GM18511 (cell line): ENCODE data around the gene UBASH3A.

ENCODE experiments used
- ATAC-seq: cut with Tn5 transposase; IDR thresholded peaks from one replicate; pipeline ENCODE4 v1.9.1; 2021; ENCODE audit warnings: mild to moderate bottlenecking, moderate library complexity; ENCODE audit not compliant: unreplicated experiment

Gene UBASH3A

GRCh38 chr21:42403611-42404231, at the start of gene UBASH3A:
TSS of gene UBASH3A (plus strand) at chr21:42403902. CDS start at chr21:42403946, 44 bp downstream.
- no peak for ATAC-seq

- no peak for ATAC-seq
These were observed 47.7 kb upstream of the UBASH3A start for GRCh38 chr21:42356046-42356445.

DNA sequence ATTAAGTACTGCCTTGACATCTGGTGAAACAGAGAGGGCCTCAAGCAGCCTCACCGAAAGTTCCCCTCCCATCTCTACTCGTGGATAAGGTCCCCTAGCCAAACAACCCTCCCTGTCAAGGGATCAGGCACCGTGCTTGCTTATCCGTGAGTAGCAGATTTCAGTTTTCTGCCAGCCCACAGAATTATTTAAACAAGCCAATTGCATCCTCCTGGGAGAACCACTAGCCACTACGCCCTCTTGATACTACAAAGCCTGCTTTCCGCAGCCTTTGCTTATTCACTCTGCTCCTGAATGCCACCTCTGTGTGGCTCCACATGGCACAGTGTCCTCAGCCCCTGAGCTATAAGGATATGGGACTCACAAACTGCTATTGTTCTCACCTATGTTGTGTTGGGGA, 47.1 kb upstream of the UBASH3A start:
- ATAC-seq = no peak

- ATAC-seq = no peak
These were observed 46.4 kb upstream of the UBASH3A start for GRCh38 chr21:42357307-42357706.

- no peak for ATAC-seq
These were observed 45.4 kb upstream of the UBASH3A start for GRCh38 chr21:42358261-42358660.

DNA sequence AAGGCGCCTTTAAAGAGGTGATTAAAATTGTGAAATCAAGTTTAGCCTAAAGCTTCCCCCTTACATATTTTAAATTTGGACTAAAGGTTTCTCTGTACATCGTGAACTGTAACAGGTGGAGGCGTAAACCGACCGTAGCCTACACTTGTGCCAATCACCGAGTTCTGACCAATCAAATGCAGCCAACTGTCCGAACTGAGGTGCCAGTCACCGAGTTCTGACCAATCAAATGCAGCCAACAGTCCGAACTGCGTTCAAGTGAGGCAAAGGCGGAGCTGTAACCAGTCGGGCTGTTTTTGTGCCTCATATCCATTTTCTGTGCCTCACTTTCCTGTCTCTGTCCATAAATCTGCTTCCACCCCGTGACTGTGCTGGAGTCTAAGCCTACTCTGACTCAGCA, 44.8 kb upstream of the UBASH3A start:
- ATAC-seq = no peak

DNA sequence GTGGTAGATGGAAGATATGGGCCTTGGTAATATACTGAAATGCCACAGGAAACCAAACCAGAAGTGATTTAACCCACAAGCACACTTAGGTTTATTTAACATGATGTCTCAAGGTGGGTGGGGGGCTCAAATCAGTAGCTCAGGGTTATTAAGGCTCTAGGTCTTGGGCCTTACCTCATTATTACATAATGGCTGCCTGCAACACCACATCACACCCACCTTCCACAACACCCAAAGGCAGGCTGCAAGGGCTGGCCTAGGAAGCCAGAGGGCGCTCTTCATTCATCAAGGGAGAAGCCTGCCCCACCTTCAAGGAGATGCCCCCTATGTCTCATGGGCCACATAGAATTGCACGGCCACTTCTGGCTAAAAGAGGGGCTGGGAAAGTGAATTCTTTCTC, 43.4 kb upstream of the UBASH3A start:
- ATAC-seq = no peak

DNA sequence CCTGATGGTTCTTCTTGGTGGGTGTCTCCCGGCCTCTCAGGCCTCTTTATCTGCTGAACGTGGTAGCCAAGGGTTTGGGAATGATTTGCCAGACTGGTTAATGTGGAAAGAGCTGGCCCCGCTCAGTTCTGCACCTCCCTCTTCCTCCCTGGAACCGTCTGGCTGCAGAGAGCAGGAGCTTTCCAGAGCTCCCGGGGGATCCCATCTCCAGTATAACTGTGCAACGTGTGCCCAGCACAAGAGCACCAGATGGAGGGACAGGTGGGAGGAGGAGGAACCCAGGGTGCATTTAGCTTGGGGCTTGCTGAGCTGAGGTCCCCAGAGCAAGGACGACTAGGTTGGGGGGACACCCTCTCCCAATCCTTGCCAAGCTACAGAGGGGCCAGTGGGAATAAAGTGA, 42.4 kb upstream of the UBASH3A start:
- no peak for ATAC-seq

DNA sequence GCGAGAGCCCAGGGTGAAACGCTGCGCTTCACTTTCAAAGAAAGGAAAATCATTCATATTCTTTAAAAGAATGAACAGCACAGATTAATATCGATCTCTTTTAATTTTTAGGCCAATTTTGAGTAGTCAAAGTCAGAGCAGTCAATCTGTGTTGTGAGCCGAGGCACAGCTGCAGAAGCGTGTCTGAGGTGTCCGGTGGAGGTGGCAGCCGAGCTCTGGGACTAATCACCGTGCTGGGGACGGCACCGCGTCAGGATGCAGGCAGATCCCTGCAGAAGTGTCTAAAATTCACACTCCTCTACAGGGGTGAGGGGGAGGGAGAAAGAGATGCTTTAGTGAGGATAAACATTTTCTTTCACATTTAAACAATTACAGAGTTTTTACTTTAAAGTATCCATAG, 41.5 kb upstream of the UBASH3A start:
- no peak for ATAC-seq

- ATAC-seq = no peak
These were observed 41.0 kb upstream of the UBASH3A start for GRCh38 chr21:42362700-42363099.

DNA sequence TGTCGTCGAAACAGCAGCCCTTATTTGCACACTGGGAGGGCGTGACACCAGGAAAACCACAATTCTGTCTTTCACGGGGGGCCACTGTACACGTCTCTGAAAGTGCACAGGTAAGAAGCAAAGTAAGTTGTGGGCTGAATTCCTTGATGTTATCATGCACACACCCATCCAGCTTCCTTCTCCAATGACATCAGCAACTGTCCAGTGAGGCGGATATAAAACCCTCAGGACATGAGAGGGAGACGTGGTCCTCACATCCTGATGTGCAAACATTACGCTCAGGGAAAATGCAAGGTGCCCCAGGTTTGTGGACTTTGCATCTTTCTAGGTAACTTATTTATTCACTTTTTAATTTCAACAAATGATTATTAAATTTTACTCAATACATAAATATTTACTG, 40.4 kb upstream of the UBASH3A start:
- ATAC-seq = no peak

- ATAC-seq = no peak
These were observed 39.3 kb upstream of the UBASH3A start for GRCh38 chr21:42364304-42364865.

- ATAC-seq = no peak
These were observed 37.9 kb upstream of the UBASH3A start for GRCh38 chr21:42365770-42366169.

GRCh38 chr21:42366292-42367010, 37.3 kb upstream of the UBASH3A start, which contains the start of gene TFF1:
TSS of gene TFF1 (minus strand) at chr21:42366535. CDS start at chr21:42366495, 40 bp downstream.
- no peak for ATAC-seq

GRCh38 chr21:42367367-42368165, 36.1 kb upstream of the UBASH3A start:
- ATAC-seq = no peak

- no peak for ATAC-seq
These were observed 33.9 kb upstream of the UBASH3A start for GRCh38 chr21:42369821-42370220.

DNA sequence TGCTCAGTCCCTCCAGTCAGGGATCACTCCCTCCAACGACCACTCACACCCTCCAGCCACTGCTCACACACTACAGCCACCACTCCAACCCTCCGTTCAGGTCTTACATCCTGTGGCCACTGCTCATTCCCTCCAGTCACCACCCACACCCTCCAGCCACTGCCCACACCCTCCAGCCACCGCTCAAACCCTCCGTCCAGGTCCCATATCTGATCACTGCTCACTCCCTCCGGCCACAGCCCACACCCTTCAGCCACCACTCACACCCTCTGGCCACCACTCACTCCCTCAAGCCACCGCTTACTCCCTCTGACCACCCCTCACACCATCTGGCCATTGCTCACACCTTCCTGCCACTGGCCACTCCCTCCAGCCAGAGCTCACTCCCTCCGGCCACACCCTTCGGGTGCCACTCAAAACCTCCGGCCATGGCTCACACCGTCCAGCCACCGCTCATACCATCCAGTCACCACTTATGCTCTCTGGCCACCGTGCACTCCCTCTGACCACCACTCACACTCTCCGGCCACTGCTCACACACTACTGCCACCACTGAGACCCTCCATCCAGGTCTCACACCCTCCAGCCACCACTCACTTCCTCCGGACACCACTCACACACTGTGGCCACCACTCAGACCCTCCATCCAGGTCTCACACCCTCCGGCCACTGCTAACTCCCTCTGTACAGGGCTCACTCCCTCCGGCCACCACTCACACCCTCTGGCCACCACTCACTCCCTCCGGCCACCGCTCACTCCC, 32.6 kb upstream of the UBASH3A start:
- ATAC-seq = no peak

- no peak for ATAC-seq
These were observed 30.4 kb upstream of the UBASH3A start for GRCh38 chr21:42373196-42373907.

- no peak for ATAC-seq
These were observed 29.7 kb upstream of the UBASH3A start for GRCh38 chr21:42373908-42374455.

DNA sequence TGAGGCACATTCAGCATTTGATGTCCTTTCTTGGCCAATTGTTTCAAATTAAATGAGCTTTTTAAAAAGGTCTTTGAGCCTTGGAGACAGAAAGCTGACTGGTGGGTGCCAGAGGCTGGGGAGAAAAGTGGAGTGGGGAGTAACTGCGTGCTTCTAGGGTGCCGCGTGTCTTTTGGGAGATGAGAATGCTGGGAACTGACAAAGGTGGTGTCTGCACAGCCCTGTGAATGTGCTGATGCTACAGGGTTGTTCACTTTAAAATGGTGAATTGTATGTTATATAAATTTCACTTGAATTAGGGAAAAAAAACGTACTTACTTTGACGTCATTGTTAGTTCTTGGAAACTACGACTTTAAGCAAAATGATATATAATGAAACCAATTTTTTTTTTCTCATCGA, 29.2 kb upstream of the UBASH3A start:
- no peak for ATAC-seq
